HG03135 (cell line): ENCODE measurements around the gene SUPT3H.

Experiments used
- ATAC-seq: cut with Tn5 transposase; IDR thresholded peaks from one replicate; pipeline ENCODE4 v1.9.1; 2021; ENCODE audit warnings: mild to moderate bottlenecking, moderate library complexity; ENCODE audit not compliant: unreplicated experiment

Gene SUPT3H

GRCh38 chr6:44966449-44967092 lies 411.2 kb downstream of the SUPT3H start:
- no peak for ATAC-seq

- no peak for ATAC-seq
These were observed 412.0 kb downstream of the SUPT3H start for GRCh38 chr6:44965708-44966107.

GRCh38 chr6:44960898-44961297 lies 416.8 kb downstream of the SUPT3H start:
- no peak for ATAC-seq

GRCh38 chr6:44959651-44960050 lies 418.1 kb downstream of the SUPT3H start:
- no peak for ATAC-seq

GRCh38 chr6:44957156-44957555 lies 420.6 kb downstream of the SUPT3H start:
- ATAC-seq: no peak

GRCh38 chr6:44956396-44956795 lies 421.3 kb downstream of the SUPT3H start:
- ATAC-seq: no peak

- no peak for ATAC-seq
These were observed 422.6 kb downstream of the SUPT3H start for GRCh38 chr6:44955145-44955544.

GRCh38 chr6:44954281-44954680 lies 423.5 kb downstream of the SUPT3H start:
- no peak for ATAC-seq

GRCh38 chr6:44951253-44951747 lies 426.4 kb downstream of the SUPT3H start:
- ATAC-seq: no peak

- ATAC-seq: no peak
These were observed 428.0 kb downstream of the SUPT3H start for GRCh38 chr6:44949596-44950201.

GRCh38 chr6:44943541-44943940 lies 434.2 kb downstream of the SUPT3H start:
- ATAC-seq: no peak

- ATAC-seq: no peak
These were observed 434.9 kb downstream of the SUPT3H start for GRCh38 chr6:44942798-44943197.

- no peak for ATAC-seq
These were observed 435.5 kb downstream of the SUPT3H start for GRCh38 chr6:44942201-44942600.

- no peak for ATAC-seq
These were observed 437.4 kb downstream of the SUPT3H start for GRCh38 chr6:44940367-44940766.

- ATAC-seq: no peak
These were observed 441.9 kb downstream of the SUPT3H start for GRCh38 chr6:44935693-44936300.

GRCh38 chr6:44933108-44933507 lies 444.6 kb downstream of the SUPT3H start:
- no peak for ATAC-seq

GRCh38 chr6:44932651-44933091 lies 445.1 kb downstream of the SUPT3H start:
- ATAC-seq: no peak

GRCh38 chr6:44931385-44931784 lies 446.3 kb downstream of the SUPT3H start:
- ATAC-seq: no peak

GRCh38 chr6:44926556-44926955 lies 451.2 kb downstream of the SUPT3H start:
- no peak for ATAC-seq

GRCh38 chr6:44925100-44925739 lies 452.5 kb downstream of the SUPT3H start:
- ATAC-seq: no peak

- no peak for ATAC-seq
These were observed 454.3 kb downstream of the SUPT3H start for GRCh38 chr6:44923444-44923843.

- no peak for ATAC-seq
These were observed 455.9 kb downstream of the SUPT3H start for GRCh38 chr6:44921798-44922197.
